Effector memory CD4-positive, alpha-beta T cell (primary cell): Measurements from ENCODE around the gene UNC93B1.

ENCODE experiments used
- DNase-seq, 3 donors: peaks; one replicate each; pipeline ENCODE4 v3.0.0-alpha.2; 2020
- H3K27ac ChIP-seq: 2 replicates; pipeline ENCODE4 v1.7.0; 2013; ENCODE audit warnings: mild to moderate bottlenecking, low read length, moderate library complexity; ENCODE audit not compliant: insufficient read depth, poor library complexity, severe bottlenecking
- H3K27me3 ChIP-seq: replicated peaks from 2 replicates; pipeline ENCODE4 v1.7.0; 2013; ENCODE audit warnings: mild to moderate bottlenecking, low read length; ENCODE audit not compliant: insufficient read depth, control insufficient read depth, poor library complexity, severe bottlenecking
- H3K36me3 ChIP-seq: 2 replicates; pipeline ENCODE4 v1.7.0; 2013; ENCODE audit warnings: mild to moderate bottlenecking, low read length, moderate library complexity; ENCODE audit not compliant: control insufficient read depth, insufficient read depth
- H3K4me1 ChIP-seq: 2 replicates; pipeline ENCODE4 v1.7.0; 2013; ENCODE audit warnings: low read length, mild to moderate bottlenecking; ENCODE audit not compliant: control insufficient read depth, insufficient read depth, poor library complexity, severe bottlenecking
- H3K4me3 ChIP-seq: 2 replicates; pipeline ENCODE4 v1.7.0; 2013; ENCODE audit warnings: low read length, low read depth, mild to moderate bottlenecking; ENCODE audit not compliant: insufficient read depth, poor library complexity, severe bottlenecking
- H3K9me3 ChIP-seq: 2 replicates; pipeline ENCODE4 v1.7.0; 2013; ENCODE audit warnings: mild to moderate bottlenecking, low read length, moderate library complexity; ENCODE audit not compliant: control insufficient read depth

UNC93B1 gene

DNA sequence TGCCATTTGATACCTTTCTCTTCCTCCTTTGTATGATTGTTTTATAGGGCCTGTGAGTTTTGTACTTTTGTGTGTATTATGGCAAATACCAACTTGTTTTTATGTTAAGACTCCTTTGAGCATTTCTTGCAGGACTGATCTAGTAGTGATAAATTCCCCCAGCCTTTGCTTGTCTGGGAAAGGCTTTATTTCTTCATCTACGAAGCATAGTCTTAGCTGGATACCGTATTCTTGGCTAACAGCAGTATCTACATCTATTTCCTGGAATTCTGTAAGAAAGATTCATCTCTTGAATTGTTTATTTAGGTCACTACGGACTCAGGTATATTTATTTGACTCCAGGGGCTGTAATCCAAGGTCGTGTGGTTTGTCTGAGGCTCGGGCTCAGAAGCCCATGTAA is 20.6 kb upstream of the UNC93B1 start:
- no peak for DNase-seq
- H3K27ac ChIP-seq, result no peak overlapping the region
- H3K27me3 ChIP-seq, result no peaks in the 10 kb centered on the region
- no peaks in the 10 kb centered on the region for H3K9me3 ChIP-seq
- H3K36me3 ChIP-seq, result no peaks in the 10 kb centered on the region
- H3K4me3 ChIP-seq, result no peak overlapping the region
- no peaks in the 10 kb centered on the region for H3K4me1 ChIP-seq

DNA sequence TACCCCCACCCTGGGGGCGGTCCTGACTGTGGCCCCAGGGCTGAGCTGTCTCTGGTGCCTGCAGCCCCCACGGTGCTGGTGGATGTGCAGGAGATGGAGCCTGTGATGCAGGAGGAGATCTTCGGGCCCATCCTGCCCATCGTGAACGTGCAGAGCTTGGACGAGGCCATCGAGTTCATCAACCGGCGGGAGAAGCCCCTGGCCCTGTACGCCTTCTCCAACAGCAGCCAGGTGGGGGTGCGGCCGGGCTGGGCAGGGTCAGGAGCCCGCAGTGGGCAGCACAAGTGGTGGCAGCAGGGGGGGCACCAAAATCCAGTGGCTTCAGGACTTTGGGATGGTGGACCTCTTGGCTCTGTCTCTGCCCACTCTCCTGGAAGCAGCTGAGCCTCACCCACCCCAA is 18.6 kb upstream of the UNC93B1 start:
- Histone ChIP-seq H3K27me3 (no peaks in the 10 kb centered on the region), H3K27ac (no peak overlapping the region), H3K9me3 (no peaks in the 10 kb centered on the region), H3K4me1 (no peaks in the 10 kb centered on the region), H3K36me3 (no peaks in the 10 kb centered on the region), H3K4me3 (no peak overlapping the region)
- no peak for DNase-seq

DNA sequence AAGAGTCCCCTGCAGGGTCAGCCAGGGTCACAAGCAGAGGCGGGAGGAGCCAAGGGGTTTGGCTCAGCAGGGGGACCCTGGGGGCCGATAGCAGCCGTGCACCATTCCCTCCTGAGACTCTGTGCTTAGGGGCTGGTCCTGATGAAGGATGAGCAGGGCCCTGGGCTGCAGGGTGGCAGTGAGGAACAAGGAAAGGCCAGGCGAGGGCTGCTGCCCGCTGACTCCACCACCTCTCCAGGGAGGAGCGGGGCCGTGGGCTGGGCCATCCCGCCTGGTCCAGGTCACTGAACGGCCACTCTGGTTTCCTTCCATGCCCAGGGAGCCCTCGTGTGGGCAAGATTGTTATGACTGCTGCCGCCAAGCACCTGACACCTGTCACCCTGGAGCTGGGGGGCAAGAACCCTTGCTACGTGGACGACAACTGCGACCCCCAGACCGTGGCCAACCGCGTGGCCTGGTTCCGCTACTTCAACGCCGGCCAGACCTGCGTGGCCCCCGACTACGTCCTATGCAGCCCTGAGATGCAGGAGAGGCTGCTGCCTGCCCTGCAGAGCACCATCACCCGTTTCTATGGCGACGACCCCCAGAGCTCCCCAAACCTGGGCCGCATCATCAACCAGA is 17.4 kb upstream of the UNC93B1 start:
- Histone ChIP-seq H3K4me3 (no peak overlapping the region), H3K4me1 (no peaks in the 10 kb centered on the region), H3K36me3 (no peaks in the 10 kb centered on the region), H3K9me3 (no peaks in the 10 kb centered on the region), H3K27ac (no peak overlapping the region), H3K27me3 (no peaks in the 10 kb centered on the region)
- DNase-seq, result no peak

DNA sequence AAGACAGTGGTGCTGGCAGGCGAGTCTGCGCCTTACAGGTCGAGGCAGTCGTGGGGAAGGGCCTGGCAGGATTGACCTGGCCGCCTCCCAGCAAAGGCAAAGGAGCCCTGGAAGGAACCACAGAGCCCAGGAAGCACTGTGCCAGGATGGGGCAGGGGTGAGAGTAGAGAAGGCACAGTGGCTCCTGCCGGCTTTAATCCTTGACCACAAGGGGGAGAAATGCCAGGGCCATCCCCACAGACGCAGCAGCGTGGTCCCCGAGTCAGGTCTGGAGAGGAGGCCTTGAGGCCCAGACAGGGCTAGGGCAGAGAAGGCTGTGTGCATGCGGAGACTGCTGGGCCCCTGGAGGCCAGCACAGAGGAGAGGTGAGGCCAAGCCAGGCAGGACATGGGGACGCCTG is 16.7 kb upstream of the UNC93B1 start:
- no peak overlapping the region for H3K27ac ChIP-seq
- no peak for DNase-seq
- no peaks in the 10 kb centered on the region for H3K4me1 ChIP-seq
- H3K4me3 ChIP-seq, result no peak overlapping the region
- H3K36me3 ChIP-seq, result no peaks in the 10 kb centered on the region
- H3K27me3 ChIP-seq, result no peaks in the 10 kb centered on the region
- H3K9me3 ChIP-seq, result no peaks in the 10 kb centered on the region

DNA sequence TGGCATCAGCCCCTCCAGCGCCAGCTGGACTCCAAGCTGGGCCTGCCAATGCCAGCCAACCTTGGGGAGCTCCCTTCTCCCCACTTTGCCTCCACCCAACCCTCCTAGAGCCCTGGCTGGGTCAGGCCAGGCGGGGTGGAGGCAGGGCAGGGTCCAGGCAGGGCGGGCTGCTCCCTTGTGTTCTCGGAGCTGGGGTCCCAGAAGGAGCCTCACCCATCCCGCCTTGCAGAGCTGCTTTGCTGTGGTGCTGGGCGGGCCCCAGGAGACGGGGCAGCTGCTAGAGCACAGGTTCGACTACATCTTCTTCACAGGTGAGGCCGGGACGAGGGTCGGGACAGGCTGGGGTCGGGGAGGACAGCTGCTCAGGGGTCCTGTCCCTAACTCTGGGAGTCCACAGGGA is 15.6 kb upstream of the UNC93B1 start:
- H3K4me1 ChIP-seq, result no peaks in the 10 kb centered on the region
- no peaks in the 10 kb centered on the region for H3K9me3 ChIP-seq
- H3K27me3 ChIP-seq, result no peaks in the 10 kb centered on the region
- H3K36me3 ChIP-seq, result no peaks in the 10 kb centered on the region
- H3K4me3 ChIP-seq, result no peak overlapping the region
- H3K27ac ChIP-seq, result no peak overlapping the region
- no peak for DNase-seq

DNA sequence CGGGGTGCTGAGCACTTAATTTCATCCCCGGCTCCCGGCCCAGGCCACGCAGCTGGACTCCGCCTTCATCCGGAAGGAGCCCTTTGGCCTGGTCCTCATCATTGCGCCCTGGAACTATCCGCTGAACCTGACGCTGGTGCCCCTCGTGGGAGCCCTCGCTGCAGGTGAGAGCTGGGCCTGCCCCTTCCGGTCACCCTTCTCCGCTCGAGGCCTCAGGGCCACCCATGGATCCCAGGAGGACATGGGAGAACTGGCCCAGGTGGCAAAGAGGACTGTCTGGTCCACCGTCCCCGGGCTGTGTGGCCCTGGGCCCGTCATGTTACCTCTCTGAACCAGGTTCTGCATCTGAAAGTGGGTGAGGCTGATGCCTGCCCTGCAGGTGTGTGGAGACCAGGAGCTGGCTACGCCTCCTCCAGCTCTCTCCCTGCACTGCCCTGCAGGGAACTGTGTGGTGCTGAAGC is 14.9 kb upstream of the UNC93B1 start:
- DNase-seq, result no peak

DNA sequence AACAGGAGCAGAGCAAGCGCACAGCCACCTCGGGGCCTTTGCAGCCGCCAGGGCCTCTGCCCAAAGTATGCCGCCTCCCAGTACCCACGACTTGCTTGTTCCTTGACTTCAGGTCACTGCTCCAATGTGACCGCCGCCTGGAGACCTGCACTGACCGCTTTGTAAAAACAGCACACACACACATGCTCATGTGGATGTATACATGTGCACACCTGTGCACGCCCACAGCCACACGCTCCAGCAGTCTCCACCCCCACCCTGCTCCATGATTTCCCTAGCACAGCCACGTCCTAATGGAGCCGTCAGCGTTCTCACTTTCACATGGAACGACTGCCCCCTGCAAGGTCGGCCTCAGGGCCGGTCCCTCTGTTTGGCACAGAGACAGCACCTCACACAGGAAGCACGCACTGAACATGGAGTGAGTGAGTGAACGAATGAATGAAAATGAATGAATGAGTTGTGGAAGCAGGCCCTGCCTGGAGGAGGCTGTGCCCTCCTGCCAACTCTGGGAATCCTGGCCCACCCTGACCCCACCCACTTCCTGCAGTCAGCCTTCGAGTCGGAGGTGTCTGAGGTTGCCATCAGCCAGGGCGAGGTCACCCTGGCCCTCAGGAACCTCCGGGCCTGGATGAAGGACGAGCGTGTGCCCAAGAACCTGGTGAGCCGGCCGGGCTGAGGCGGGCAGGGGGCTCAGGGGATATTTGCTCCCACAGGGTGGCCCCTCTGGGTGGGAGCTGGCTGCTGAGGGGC is 14.3 kb upstream of the UNC93B1 start:
- Histone ChIP-seq H3K4me3 (no peak overlapping the region), H3K9me3 (no peaks in the 10 kb centered on the region), H3K27me3 (no peaks in the 10 kb centered on the region), H3K4me1 (no peaks in the 10 kb centered on the region), H3K27ac (no peak overlapping the region), H3K36me3 (no peaks in the 10 kb centered on the region)
- no peak for DNase-seq

More for the DNA sequence above, 14.9 kb upstream of the UNC93B1 start:
- no peak overlapping the region for H3K27ac ChIP-seq
- H3K27me3 ChIP-seq, result no peaks in the 10 kb centered on the region
- H3K4me3 ChIP-seq, result no peak overlapping the region
- H3K9me3 ChIP-seq, result no peaks in the 10 kb centered on the region
- no peaks in the 10 kb centered on the region for H3K36me3 ChIP-seq
- no peaks in the 10 kb centered on the region for H3K4me1 ChIP-seq

DNA sequence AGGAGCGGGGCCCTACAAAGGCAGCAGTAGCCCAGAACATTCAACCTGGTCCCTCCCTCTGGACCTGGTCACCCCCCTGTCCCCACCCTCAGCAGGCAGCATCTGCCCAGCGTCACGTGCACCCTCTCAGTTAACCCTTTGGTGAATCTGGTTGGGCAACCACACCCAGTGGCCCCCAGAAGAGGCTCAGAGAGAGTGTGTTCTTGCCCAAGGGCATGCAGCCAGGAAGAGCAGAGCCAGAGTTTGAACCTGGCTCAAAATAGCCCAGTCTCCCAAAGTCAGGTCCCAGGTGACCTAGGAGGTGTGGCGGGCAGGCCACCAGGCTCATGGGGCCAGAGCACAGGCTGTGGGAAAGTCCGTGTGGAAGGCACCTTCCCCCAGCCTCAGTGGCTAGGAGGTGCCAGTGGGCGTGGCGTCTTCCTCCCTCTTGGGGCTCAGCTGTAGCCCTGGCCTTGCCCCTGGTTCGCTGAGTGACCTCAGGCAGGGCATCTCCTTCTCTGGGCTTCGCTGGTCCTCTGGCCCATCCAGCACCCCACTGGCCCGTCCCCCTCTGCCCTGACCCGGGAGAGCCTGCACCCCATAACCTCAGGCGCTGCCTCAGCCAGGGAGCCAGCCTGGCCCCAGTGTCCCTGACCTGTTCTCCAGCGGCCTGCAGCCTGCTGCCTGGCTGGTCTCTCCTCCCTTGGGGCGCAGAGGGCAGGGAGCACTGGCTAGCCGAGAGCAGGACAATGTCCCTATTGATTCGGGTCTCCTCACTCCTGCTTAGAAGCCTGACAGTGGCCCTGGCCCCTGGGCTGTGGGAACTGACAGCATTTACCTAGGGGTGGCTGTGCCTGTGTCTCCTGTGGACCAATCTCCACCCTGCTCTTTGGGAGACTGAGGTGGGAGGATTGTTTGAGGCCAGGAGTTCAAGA is 13.3 kb upstream of the UNC93B1 start:
- Histone ChIP-seq H3K27ac (no peak overlapping the region), H3K4me3 (no peak overlapping the region), H3K36me3 (no peaks in the 10 kb centered on the region), H3K27me3 (no peaks in the 10 kb centered on the region), H3K4me1 (no peaks in the 10 kb centered on the region), H3K9me3 (no peaks in the 10 kb centered on the region)
- no peak for DNase-seq

DNA sequence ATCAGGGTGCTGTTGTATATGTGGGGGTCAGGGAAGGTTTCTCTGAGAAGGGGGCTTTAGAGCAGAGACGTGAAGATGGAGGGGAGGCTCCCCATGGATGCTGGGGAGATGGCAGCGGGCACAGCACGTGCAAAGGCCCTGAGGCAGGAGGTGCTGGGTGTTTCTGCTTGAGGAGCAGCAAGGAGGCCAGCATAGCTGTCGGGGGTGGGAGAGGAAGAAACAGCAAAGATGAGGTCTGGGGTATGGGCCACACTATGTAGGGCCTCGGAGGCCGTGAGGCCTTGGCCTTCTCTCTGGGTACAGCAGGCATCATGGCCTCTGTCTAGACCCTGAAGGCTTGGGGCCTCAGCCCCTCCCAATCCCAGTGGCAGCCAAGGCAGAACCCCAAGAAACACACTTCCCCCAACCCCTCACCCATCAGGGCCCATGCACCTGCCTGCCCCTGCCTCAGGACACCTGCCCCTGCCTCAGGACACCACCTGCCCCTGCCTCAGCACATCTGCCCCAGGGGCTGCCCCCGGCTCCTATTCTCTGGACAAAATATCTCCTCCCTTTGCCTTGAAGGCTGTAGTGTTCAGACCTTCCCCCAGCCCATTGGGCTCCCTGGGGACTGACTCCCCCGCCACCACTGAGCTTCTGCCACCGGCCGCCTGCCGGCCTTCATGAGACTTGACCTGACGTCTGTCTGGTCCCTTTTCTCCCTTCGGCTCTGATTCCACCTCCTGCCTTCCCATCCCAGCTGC is 12.4 kb upstream of the UNC93B1 start:
- Histone ChIP-seq H3K4me3 (no peak overlapping the region), H3K27ac (no peak overlapping the region), H3K9me3 (no peaks in the 10 kb centered on the region), H3K36me3 (no peaks in the 10 kb centered on the region), H3K27me3 (no peaks in the 10 kb centered on the region), H3K4me1 (no peaks in the 10 kb centered on the region)
- no peak for DNase-seq
